ENCODE data around the gene TBCEL. TPM values are rescaled to one million over a fixed set of nuclear protein-coding genes. Genes with fewer than 3 reads are reported as not detected.
A peak's percentile ranks its signal among the peaks of the same experiment; 100 is the strongest.

TBCEL gene
- total RNA-seq, 1 experiment from 2014 or later, result 17.7 TPM

DNA sequence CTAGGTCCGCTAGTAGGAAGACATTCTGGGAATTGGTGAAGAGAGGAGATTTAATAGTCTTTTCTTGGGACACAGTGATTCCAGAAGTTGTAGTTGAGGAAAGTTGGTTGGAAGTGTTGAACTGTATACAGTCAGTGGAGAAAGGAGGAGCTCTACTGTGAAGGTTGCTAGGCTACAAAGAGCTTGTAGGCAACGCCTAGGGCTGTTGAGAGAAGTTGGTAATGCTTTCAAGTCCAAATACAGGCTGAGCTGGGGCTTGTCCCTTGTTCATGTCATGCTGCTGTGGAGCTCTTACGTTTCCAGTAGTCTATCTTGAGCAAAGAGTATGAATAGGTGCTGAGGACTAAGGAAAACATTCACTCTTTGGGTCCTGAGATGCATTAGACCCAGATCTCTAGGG is 1.1 kb downstream of the TBCEL start:
- no peak for ATAC-seq

More for the DNA sequence above, 1.1 kb downstream of the TBCEL start:
- ChIA-PET CTCF (interaction anchor here (1.2 kb wide), 1 partner anchor 170 kb away, joined by 3 read pairs; no protein-coding TSS in a partner anchor), RAD21 (ENCODE audit: low non-redundant PET in 1 of 2, low total read pairs in 2 of 2, uncharacterized antibody in 2 of 2, unreplicated experiment in 2 of 2) (no interaction called here), POLR2A (no interaction called here)
- Histone ChIP-seq H3K4me3 (replicated peaks in 1 of 2; ENCODE audit: low read depth in 1 of 2, low read length in 2 of 2) (peak overlapping the region; percentile 81 to 87), H4K20me1 (ENCODE audit: insufficient read depth) (no peaks in the 10 kb centered on the region), H3K9me2 (ENCODE audit: insufficient read depth) (no peaks in the 10 kb centered on the region), H3K4me1 (ENCODE audit: control insufficient read depth in 1 of 2, insufficient read depth in 2 of 2, low read length in 2 of 2) (peaks cover 6 to 14% of the 10 kb centered on the region in 2 experiments), H3K9me3 (ENCODE audit: control insufficient read depth in 1 of 2, insufficient read depth in 1 of 2, low read depth in 1 of 2, low read length in 2 of 2) (no peaks in the 10 kb centered on the region), H3K27ac (ENCODE audit: low read depth, low read length) (no peak overlapping the region), H3K4me2 (ENCODE audit: low read length) (peak overlapping the region; percentile 76), H3K36me3 (ENCODE audit: control insufficient read depth in 1 of 2, insufficient read depth in 2 of 2, low read length in 2 of 2) (no peaks in the 10 kb centered on the region), H2AFZ (ENCODE audit: low read depth, low read length, poor library complexity, severe bottlenecking) (no peak overlapping the region), H3K27me3 (ENCODE audit: insufficient read depth, low read length) (no peaks in the 10 kb centered on the region), H3K9ac (ENCODE audit: low read length) (peak overlapping the region; percentile 84), H3K79me2 (ENCODE audit: insufficient read depth, low read length) (peaks cover 38% of the 10 kb centered on the region)
- TF ChIP-seq EZH2 (IDR thresholded peaks at IDR 0.05) (no peak), SP1 (IDR thresholded peaks at IDR 0.05; ENCODE audit: low read depth) (no peak), TCF7L2 (IDR thresholded peaks at IDR 0.05; ENCODE audit: borderline replicate concordance, extremely low read depth, insufficient read depth, insufficient read length) (no peak), JUND (IDR thresholded peaks at IDR 0.05) (no peak), ZFX (IDR thresholded peaks at IDR 0.05) (no peak), SRF (IDR thresholded peaks at IDR 0.05; ENCODE audit: low read depth) (no peak), CBX3 (IDR thresholded peaks at IDR 0.05; ENCODE audit: low read depth) (no peak), SIN3A (IDR thresholded peaks at IDR 0.05; ENCODE audit: low read depth) (no peak), ZNF274 (IDR thresholded peaks at IDR 0.05; ENCODE audit: low read depth, low read length) (no peak), POLR2A (IDR thresholded peaks at IDR 0.05; ENCODE audit: borderline replicate concordance, extremely low read depth, insufficient read depth, insufficient read length) (no peak), EZH2phosphoT487 (IDR thresholded peaks at IDR 0.05; ENCODE audit: borderline replicate concordance) (no peak), CEBPB (IDR thresholded peaks at IDR 0.05; ENCODE audit: low read depth) (no peak), EGR1 (IDR thresholded peaks at IDR 0.05; ENCODE audit: low read depth) (no peak), POLR2AphosphoS5 (IDR thresholded peaks at IDR 0.05; ENCODE audit: low read depth, low read length) (no peak), ELF1 (IDR thresholded peaks at IDR 0.05; ENCODE audit: borderline replicate concordance, low read depth) (no peak)
- TF ChIP-seq, protein P1, sequence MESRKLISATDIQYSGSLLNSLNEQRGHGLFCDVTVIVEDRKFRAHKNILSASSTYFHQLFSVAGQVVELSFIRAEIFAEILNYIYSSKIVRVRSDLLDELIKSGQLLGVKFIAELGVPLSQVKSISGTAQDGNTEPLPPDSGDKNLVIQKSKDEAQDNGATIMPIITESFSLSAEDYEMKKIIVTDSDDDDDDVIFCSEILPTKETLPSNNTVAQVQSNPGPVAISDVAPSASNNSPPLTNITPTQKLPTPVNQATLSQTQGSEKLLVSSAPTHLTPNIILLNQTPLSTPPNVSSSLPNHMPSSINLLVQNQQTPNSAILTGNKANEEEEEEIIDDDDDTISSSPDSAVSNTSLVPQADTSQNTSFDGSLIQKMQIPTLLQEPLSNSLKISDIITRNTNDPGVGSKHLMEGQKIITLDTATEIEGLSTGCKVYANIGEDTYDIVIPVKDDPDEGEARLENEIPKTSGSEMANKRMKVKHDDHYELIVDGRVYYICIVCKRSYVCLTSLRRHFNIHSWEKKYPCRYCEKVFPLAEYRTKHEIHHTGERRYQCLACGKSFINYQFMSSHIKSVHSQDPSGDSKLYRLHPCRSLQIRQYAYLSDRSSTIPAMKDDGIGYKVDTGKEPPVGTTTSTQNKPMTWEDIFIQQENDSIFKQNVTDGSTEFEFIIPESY (IDR thresholded peaks at IDR 0.05; ENCODE audit: extremely low read depth, insufficient replicate concordance, low read length), result no peak
- TF ChIP-seq, protein P2, sequence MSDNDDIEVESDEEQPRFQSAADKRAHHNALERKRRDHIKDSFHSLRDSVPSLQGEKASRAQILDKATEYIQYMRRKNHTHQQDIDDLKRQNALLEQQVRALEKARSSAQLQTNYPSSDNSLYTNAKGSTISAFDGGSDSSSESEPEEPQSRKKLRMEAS (IDR thresholded peaks at IDR 0.05), result no peak
- TF ChIP-seq, protein P3, sequence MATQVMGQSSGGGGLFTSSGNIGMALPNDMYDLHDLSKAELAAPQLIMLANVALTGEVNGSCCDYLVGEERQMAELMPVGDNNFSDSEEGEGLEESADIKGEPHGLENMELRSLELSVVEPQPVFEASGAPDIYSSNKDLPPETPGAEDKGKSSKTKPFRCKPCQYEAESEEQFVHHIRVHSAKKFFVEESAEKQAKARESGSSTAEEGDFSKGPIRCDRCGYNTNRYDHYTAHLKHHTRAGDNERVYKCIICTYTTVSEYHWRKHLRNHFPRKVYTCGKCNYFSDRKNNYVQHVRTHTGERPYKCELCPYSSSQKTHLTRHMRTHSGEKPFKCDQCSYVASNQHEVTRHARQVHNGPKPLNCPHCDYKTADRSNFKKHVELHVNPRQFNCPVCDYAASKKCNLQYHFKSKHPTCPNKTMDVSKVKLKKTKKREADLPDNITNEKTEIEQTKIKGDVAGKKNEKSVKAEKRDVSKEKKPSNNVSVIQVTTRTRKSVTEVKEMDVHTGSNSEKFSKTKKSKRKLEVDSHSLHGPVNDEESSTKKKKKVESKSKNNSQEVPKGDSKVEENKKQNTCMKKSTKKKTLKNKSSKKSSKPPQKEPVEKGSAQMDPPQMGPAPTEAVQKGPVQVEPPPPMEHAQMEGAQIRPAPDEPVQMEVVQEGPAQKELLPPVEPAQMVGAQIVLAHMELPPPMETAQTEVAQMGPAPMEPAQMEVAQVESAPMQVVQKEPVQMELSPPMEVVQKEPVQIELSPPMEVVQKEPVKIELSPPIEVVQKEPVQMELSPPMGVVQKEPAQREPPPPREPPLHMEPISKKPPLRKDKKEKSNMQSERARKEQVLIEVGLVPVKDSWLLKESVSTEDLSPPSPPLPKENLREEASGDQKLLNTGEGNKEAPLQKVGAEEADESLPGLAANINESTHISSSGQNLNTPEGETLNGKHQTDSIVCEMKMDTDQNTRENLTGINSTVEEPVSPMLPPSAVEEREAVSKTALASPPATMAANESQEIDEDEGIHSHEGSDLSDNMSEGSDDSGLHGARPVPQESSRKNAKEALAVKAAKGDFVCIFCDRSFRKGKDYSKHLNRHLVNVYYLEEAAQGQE (IDR thresholded peaks at IDR 0.05; ENCODE audit: low read depth), result no peak
- TF ChIP-seq, protein P4, sequence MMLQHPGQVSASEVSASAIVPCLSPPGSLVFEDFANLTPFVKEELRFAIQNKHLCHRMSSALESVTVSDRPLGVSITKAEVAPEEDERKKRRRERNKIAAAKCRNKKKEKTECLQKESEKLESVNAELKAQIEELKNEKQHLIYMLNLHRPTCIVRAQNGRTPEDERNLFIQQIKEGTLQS (IDR thresholded peaks at IDR 0.05), result no peak
- TF ChIP-seq, protein P5, sequence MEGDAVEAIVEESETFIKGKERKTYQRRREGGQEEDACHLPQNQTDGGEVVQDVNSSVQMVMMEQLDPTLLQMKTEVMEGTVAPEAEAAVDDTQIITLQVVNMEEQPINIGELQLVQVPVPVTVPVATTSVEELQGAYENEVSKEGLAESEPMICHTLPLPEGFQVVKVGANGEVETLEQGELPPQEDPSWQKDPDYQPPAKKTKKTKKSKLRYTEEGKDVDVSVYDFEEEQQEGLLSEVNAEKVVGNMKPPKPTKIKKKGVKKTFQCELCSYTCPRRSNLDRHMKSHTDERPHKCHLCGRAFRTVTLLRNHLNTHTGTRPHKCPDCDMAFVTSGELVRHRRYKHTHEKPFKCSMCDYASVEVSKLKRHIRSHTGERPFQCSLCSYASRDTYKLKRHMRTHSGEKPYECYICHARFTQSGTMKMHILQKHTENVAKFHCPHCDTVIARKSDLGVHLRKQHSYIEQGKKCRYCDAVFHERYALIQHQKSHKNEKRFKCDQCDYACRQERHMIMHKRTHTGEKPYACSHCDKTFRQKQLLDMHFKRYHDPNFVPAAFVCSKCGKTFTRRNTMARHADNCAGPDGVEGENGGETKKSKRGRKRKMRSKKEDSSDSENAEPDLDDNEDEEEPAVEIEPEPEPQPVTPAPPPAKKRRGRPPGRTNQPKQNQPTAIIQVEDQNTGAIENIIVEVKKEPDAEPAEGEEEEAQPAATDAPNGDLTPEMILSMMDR (IDR thresholded peaks at IDR 0.05 in 2 of 3, conservative IDR thresholded peaks at IDR 0.05 in 1 of 3; ENCODE audit: borderline replicate concordance in 1 of 3, insufficient read depth in 1 of 3, low read depth in 2 of 3, low read length in 2 of 3), result no peak
- TSS peak; percentile 41 for BruUV-seq (replicated peaks)
- intact Hi-C loops (cut with micrococcal nuclease), result no loop called here
- DNase-seq (ENCODE audit: low read depth, low spot score), result no peak
